ENCODE data around the gene IRGC.

Gene IRGC

DNA sequence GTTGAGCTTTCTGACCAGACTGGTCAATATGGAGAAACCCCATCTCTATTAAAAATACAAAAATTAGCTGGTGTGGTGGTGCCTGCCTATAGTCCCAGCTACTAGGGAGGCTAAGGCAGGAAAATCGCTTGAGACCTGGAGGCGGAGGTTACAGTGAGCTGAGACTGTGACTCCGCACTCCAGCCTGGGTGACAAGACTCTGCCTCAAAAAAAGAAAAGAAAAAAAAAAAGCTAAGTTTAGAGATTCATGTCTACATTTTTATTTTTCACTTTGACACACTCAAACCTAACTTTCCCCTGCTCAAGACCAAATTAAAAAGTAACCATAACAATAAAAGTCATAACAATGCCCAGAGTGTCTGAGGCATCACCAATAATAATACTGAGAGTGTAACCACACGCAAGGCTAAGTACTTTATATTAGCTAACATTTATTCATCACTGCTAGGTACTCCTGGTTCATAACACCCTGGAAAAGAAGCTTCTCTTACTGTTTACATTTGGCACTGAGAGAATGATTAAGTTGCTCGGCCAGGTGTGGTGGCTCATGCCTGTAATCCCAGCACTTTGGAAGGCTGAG lies 5.7 kb downstream of the IRGC start:
- TF ChIP-seq ZNF8 (CRISPR knock-in tag; IDR thresholded peaks at IDR 0.05): no peak
- TF ChIP-seq ZNF565 (CRISPR knock-in tag; conservative IDR thresholded peaks at IDR 0.05; ENCODE audit: low read depth): no peak
- TF ChIP-seq, protein P1, sequence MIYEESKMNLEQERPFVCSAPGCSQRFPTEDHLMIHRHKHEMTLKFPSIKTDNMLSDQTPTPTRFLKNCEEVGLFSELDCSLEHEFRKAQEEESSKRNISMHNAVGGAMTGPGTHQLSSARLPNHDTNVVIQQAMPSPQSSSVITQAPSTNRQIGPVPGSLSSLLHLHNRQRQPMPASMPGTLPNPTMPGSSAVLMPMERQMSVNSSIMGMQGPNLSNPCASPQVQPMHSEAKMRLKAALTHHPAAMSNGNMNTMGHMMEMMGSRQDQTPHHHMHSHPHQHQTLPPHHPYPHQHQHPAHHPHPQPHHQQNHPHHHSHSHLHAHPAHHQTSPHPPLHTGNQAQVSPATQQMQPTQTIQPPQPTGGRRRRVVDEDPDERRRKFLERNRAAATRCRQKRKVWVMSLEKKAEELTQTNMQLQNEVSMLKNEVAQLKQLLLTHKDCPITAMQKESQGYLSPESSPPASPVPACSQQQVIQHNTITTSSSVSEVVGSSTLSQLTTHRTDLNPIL (CRISPR knock-in tag; IDR thresholded peaks at IDR 0.05; ENCODE audit: low read depth): no peak
- no peak for TF ChIP-seq SNAI2 (CRISPR knock-in tag; IDR thresholded peaks at IDR 0.05)
- TF ChIP-seq ESRRG (CRISPR knock-in tag; IDR thresholded peaks at IDR 0.05): no peak
- no peak for TF ChIP-seq ZFP3 (CRISPR knock-in tag; IDR thresholded peaks at IDR 0.05)
- no peak for TF ChIP-seq ISL1 (CRISPR knock-in tag; IDR thresholded peaks at IDR 0.05)
- TF ChIP-seq, protein P2, sequence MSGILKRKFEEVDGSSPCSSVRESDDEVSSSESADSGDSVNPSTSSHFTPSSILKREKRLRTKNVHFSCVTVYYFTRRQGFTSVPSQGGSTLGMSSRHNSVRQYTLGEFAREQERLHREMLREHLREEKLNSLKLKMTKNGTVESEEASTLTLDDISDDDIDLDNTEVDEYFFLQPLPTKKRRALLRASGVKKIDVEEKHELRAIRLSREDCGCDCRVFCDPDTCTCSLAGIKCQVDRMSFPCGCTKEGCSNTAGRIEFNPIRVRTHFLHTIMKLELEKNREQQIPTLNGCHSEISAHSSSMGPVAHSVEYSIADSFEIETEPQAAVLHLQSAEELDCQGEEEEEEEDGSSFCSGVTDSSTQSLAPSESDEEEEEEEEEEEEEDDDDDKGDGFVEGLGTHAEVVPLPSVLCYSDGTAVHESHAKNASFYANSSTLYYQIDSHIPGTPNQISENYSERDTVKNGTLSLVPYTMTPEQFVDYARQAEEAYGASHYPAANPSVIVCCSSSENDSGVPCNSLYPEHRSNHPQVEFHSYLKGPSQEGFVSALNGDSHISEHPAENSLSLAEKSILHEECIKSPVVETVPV (CRISPR knock-in tag; IDR thresholded peaks at IDR 0.05): no peak
- TF ChIP-seq ZFP30 (CRISPR knock-in tag; IDR thresholded peaks at IDR 0.05): no peak
- no peak for TF ChIP-seq ZNF70 (CRISPR knock-in tag; IDR thresholded peaks at IDR 0.05)
- TF ChIP-seq, protein P3, sequence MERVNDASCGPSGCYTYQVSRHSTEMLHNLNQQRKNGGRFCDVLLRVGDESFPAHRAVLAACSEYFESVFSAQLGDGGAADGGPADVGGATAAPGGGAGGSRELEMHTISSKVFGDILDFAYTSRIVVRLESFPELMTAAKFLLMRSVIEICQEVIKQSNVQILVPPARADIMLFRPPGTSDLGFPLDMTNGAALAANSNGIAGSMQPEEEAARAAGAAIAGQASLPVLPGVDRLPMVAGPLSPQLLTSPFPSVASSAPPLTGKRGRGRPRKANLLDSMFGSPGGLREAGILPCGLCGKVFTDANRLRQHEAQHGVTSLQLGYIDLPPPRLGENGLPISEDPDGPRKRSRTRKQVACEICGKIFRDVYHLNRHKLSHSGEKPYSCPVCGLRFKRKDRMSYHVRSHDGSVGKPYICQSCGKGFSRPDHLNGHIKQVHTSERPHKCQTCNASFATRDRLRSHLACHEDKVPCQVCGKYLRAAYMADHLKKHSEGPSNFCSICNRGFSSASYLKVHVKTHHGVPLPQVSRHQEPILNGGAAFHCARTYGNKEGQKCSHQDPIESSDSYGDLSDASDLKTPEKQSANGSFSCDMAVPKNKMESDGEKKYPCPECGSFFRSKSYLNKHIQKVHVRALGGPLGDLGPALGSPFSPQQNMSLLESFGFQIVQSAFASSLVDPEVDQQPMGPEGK (CRISPR knock-in tag; IDR thresholded peaks at IDR 0.05; ENCODE audit: borderline replicate concordance): no peak
- no peak for TF ChIP-seq PPARA (CRISPR knock-in tag; IDR thresholded peaks at IDR 0.05; ENCODE audit: borderline replicate concordance)
- TF ChIP-seq TOX (CRISPR knock-in tag; IDR thresholded peaks at IDR 0.05; ENCODE audit: borderline replicate concordance): no peak
- TF ChIP-seq, protein P4, sequence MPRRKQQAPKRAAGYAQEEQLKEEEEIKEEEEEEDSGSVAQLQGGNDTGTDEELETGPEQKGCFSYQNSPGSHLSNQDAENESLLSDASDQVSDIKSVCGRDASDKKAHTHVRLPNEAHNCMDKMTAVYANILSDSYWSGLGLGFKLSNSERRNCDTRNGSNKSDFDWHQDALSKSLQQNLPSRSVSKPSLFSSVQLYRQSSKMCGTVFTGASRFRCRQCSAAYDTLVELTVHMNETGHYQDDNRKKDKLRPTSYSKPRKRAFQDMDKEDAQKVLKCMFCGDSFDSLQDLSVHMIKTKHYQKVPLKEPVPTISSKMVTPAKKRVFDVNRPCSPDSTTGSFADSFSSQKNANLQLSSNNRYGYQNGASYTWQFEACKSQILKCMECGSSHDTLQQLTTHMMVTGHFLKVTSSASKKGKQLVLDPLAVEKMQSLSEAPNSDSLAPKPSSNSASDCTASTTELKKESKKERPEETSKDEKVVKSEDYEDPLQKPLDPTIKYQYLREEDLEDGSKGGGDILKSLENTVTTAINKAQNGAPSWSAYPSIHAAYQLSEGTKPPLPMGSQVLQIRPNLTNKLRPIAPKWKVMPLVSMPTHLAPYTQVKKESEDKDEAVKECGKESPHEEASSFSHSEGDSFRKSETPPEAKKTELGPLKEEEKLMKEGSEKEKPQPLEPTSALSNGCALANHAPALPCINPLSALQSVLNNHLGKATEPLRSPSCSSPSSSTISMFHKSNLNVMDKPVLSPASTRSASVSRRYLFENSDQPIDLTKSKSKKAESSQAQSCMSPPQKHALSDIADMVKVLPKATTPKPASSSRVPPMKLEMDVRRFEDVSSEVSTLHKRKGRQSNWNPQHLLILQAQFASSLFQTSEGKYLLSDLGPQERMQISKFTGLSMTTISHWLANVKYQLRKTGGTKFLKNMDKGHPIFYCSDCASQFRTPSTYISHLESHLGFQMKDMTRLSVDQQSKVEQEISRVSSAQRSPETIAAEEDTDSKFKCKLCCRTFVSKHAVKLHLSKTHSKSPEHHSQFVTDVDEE (CRISPR knock-in tag; IDR thresholded peaks at IDR 0.05): no peak
- TF ChIP-seq ARNTL (CRISPR knock-in tag; IDR thresholded peaks at IDR 0.05; ENCODE audit: borderline replicate concordance, low read depth): no peak

DNA sequence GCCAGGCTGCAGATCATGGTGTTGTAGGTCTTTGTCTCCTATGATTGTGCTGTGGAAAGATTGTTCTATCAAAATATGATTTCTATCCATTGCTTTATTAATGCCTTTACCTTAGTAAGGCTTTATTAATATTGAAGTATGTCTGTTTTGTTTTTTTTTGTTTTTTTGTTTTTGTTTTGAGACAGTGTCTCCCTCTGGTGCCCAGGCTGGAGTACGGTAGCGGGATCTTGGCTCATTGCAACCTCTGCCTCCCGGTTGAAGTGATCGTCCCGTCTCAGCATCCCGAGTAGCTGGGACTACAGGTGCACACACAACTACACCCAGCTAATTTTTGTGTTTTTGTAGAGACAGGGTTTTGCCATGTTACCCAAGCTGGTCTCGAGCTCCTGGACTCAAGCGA lies 7.7 kb downstream of the IRGC start:
- TF ChIP-seq, protein P5, sequence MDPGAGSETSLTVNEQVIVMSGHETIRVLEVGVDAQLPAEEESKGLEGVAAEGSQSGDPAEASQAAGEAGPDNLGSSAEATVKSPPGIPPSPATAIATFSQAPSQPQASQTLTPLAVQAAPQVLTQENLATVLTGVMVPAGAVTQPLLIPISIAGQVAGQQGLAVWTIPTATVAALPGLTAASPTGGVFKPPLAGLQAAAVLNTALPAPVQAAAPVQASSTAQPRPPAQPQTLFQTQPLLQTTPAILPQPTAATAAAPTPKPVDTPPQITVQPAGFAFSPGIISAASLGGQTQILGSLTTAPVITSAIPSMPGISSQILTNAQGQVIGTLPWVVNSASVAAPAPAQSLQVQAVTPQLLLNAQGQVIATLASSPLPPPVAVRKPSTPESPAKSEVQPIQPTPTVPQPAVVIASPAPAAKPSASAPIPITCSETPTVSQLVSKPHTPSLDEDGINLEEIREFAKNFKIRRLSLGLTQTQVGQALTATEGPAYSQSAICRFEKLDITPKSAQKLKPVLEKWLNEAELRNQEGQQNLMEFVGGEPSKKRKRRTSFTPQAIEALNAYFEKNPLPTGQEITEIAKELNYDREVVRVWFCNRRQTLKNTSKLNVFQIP (CRISPR knock-in tag; IDR thresholded peaks at IDR 0.05; ENCODE audit: borderline replicate concordance, low read depth): no peak
- no peak for TF ChIP-seq ESRRG (CRISPR knock-in tag; IDR thresholded peaks at IDR 0.05)
- no peak for TF ChIP-seq SNAI2 (CRISPR knock-in tag; IDR thresholded peaks at IDR 0.05)
- ATAC-seq: peak; percentile 37; the same call in 2 of the 3 replicates

More for the DNA sequence above, 5.7 kb downstream of the IRGC start:
- ATAC-seq: no peak

DNA sequence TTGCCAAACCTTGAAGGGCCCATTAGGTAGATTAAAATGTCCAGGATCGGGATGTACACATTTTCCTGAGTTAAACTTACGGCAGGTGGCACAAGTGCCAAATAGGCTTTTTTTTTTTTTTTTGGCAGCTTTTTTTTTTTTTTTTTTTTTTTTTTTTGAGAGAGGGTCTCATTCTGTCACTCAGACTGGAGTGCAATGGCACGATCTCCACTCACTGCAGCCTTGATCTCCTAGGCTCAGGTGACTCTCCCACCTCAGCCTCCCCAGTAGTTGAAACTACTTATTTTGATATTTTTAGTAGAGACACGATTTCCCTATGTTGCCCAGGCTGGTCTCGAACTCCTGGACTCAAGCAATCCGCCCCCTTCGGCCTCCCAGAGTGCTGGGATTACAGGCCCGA lies 9.0 kb downstream of the IRGC start:
- TF ChIP-seq, protein P4 (CRISPR knock-in tag; IDR thresholded peaks at IDR 0.05): no peak
- TF ChIP-seq CSDC2 (CRISPR knock-in tag; IDR thresholded peaks at IDR 0.05) (no peak), OSR1 (CRISPR knock-in tag; IDR thresholded peaks at IDR 0.05) (no peak), TCF4 (CRISPR knock-in tag; IDR thresholded peaks at IDR 0.05; ENCODE audit: borderline replicate concordance) (no peak), ISL1 (CRISPR knock-in tag; IDR thresholded peaks at IDR 0.05) (no peak), ESRRG (CRISPR knock-in tag; IDR thresholded peaks at IDR 0.05) (no peak), ZFP30 (CRISPR knock-in tag; IDR thresholded peaks at IDR 0.05) (no peak), PPARA (CRISPR knock-in tag; IDR thresholded peaks at IDR 0.05; ENCODE audit: borderline replicate concordance) (no peak)
- TF ChIP-seq, protein P3 (CRISPR knock-in tag; IDR thresholded peaks at IDR 0.05; ENCODE audit: borderline replicate concordance): no peak
- ATAC-seq: no peak
